H1 (cell line): ENCODE data around the gene DNAJB1. TPM values are rescaled to one million over a fixed set of nuclear protein-coding genes. Genes with fewer than 3 reads are reported as not detected.

Experiments used
- CTCF ChIA-PET: fragments of 300-600 bp; sonication (Branson Sonifier 250); formaldehyde crosslinking; loops from one replicate; lab custom pipeline; 2021; ENCODE audit not compliant: partially characterized antibody; lab: Charles Lee
- POLR2A ChIA-PET: fragments of 300-600 bp; sonication (Branson Sonifier 250); formaldehyde crosslinking; loops from one replicate; lab custom pipeline; 2021; ENCODE audit warnings: inconsistent platforms; ENCODE audit not compliant: partially characterized antibody; lab: Charles Lee
- DNase-seq, 2 experiments: peaks; one replicate each; pipeline versions ENCODE4 v3.0.0 to v3.0.0-alpha.2; 2010 to 2022; ENCODE audit warnings: low spot score in 2 of 2, low read depth in 1 of 2, mixed read lengths in 1 of 2
- FAIRE-seq: peaks from 2 replicates; lab custom pipeline; 2011; peaks lifted over from hg19 to GRCh38; lab: Jason Lieb, UNC
- H2AFZ ChIP-seq: 2 replicates; pipeline ENCODE4 v1.8.1; 2012; ENCODE audit warnings: low read length, inconsistent platforms
- H2AK5ac ChIP-seq: 2 replicates; pipeline ENCODE4 v1.6.1; 2013; ENCODE audit warnings: low read depth, low read length
- H2BK120ac ChIP-seq: replicated peaks from 2 replicates; pipeline ENCODE3; 2013; ENCODE audit warnings: low read depth, low read length, inconsistent platforms
- H2BK12ac ChIP-seq: 2 replicates; pipeline ENCODE4 v1.6.1; 2013; ENCODE audit warnings: low read depth, low read length
- H2BK15ac ChIP-seq: 2 replicates; pipeline ENCODE4 v1.6.1; 2013; ENCODE audit warnings: low read length
- H2BK20ac ChIP-seq: 2 replicates; pipeline ENCODE4 v1.6.1; 2013; ENCODE audit warnings: low read length
- H2BK5ac ChIP-seq: 2 replicates; pipeline ENCODE4 v1.6.1; 2013; ENCODE audit warnings: low read depth, low read length
- H3K14ac ChIP-seq: 2 replicates; pipeline ENCODE4 v1.6.1; 2013; ENCODE audit warnings: inconsistent platforms; ENCODE audit not compliant: insufficient read length
- H3K18ac ChIP-seq: 2 replicates; pipeline ENCODE4 v1.6.1; 2013; ENCODE audit warnings: low read length; ENCODE audit errors: extremely low read depth
- H3K23ac ChIP-seq: 2 replicates; pipeline ENCODE4 v1.6.1; 2013; ENCODE audit warnings: inconsistent platforms; ENCODE audit not compliant: insufficient read length
- H3K23me2 ChIP-seq: 2 replicates; pipeline ENCODE4 v1.6.1; 2013; ENCODE audit warnings: low read depth, low read length
- H3K27ac ChIP-seq: 2 replicates; pipeline ENCODE4 v1.6.1; 2011; ENCODE audit warnings: low read depth, low read length, inconsistent platforms
- H3K27me3 ChIP-seq, 4 experiments: replicated peaks in 1 of 4; 1 replicate in 1 of 4; 2 replicates in 3 of 4; pipeline versions ENCODE4 v1.6.1 to v1.8.1; 2011 to 2013; ENCODE audit warnings: low read length in 3 of 4, mild to moderate bottlenecking in 3 of 4, inconsistent platforms in 2 of 4, mixed read lengths in 2 of 4, moderate library complexity in 1 of 4; ENCODE audit not compliant: control insufficient read depth in 3 of 4, insufficient read depth in 3 of 4; ENCODE audit errors: extremely low read depth in 1 of 4
- H3K36me3 ChIP-seq, 4 experiments: 2 replicates each; pipeline versions ENCODE4 v1.6.1 to v1.8.1; 2011 to 2013; ENCODE audit warnings: mild to moderate bottlenecking in 4 of 4, low read length in 3 of 4, moderate library complexity in 2 of 4, control low read depth in 1 of 4, inconsistent platforms in 1 of 4; ENCODE audit not compliant: insufficient read depth in 4 of 4, control insufficient read depth in 2 of 4
- H3K4ac ChIP-seq: replicated peaks from 2 replicates; pipeline ENCODE3; 2013; ENCODE audit warnings: low read length, low read depth, mixed read lengths, inconsistent platforms; ENCODE audit not compliant: insufficient read length
- H3K4me1 ChIP-seq, 4 experiments: replicated peaks in 1 of 4; 1 replicate in 1 of 4; 2 replicates in 3 of 4; pipeline versions ENCODE4 v1.6.1 to v1.8.1; 2011 to 2013; ENCODE audit warnings: low read length in 3 of 4, inconsistent platforms in 2 of 4, mixed read lengths in 1 of 4; ENCODE audit not compliant: insufficient read depth in 4 of 4, control insufficient read depth in 3 of 4
- H3K4me2 ChIP-seq, 2 experiments: 2 replicates each; pipeline versions ENCODE4 v1.6.1 to v1.8.1; 2011 to 2013; ENCODE audit warnings: low read depth in 2 of 2, low read length in 2 of 2, control low read depth in 1 of 2, inconsistent platforms in 1 of 2, mild to moderate bottlenecking in 1 of 2; ENCODE audit not compliant: insufficient read depth in 1 of 2
- H3K4me3 ChIP-seq, 4 experiments: fragments of 200-600, 300-600 bp in 1 of 4; sonication (generic), shearing (Covaris generic), sonication (Bioruptor Twin) in 1 of 4; 2 replicates each; pipeline versions ENCODE4 v1.5.1 to v1.8.1; 2011 to 2016; ENCODE audit warnings: low read length in 4 of 4, low read depth in 3 of 4, control low read depth in 2 of 4, inconsistent platforms in 2 of 4, mild to moderate bottlenecking in 2 of 4, mixed read lengths in 1 of 4, moderate library complexity in 1 of 4; ENCODE audit not compliant: insufficient read depth in 2 of 4; ENCODE audit errors: extremely low read depth in 1 of 4
- H3K56ac ChIP-seq: replicated peaks from 2 replicates; pipeline ENCODE3; 2013; ENCODE audit warnings: low read depth, mild to moderate bottlenecking, mixed read lengths, low read length, inconsistent platforms; ENCODE audit not compliant: insufficient read length
- H3K79me1 ChIP-seq: 2 replicates; pipeline ENCODE4 v1.6.1; 2013; ENCODE audit warnings: low read depth, low read length, control low read depth
- H3K79me2 ChIP-seq, 2 experiments: 2 replicates each; pipeline versions ENCODE4 v1.6.1 to v1.8.1; 2012 to 2013; ENCODE audit warnings: low read length in 2 of 2, mild to moderate bottlenecking in 2 of 2, inconsistent platforms in 1 of 2; ENCODE audit not compliant: insufficient read depth in 2 of 2, control insufficient read depth in 1 of 2
- H3K9ac ChIP-seq, 4 experiments: replicated peaks in 1 of 4; 1 replicate in 1 of 4; 2 replicates in 3 of 4; pipeline versions ENCODE4 v1.6.1 to v1.8.1; 2011 to 2013; ENCODE audit warnings: low read depth in 3 of 4, low read length in 3 of 4, control low read depth in 2 of 4, mild to moderate bottlenecking in 2 of 4, moderate library complexity in 2 of 4, inconsistent platforms in 1 of 4; ENCODE audit errors: extremely low read depth in 1 of 4
- H3K9me3 ChIP-seq, 2 experiments: 2 replicates each; pipeline versions ENCODE4 v1.6.1 to v1.8.1; 2012 to 2013; ENCODE audit warnings: mild to moderate bottlenecking in 2 of 2, moderate library complexity in 2 of 2, control low read depth in 1 of 2, inconsistent platforms in 1 of 2, low read depth in 1 of 2, low read length in 1 of 2, mixed read lengths in 1 of 2; ENCODE audit not compliant: insufficient read depth in 2 of 2
- H4K20me1 ChIP-seq, 2 experiments: replicated peaks in 1 of 2; 2 replicates each; pipeline versions ENCODE3 to v1.8.1; 2011 to 2013; ENCODE audit warnings: inconsistent platforms in 2 of 2, low read length in 2 of 2, mild to moderate bottlenecking in 1 of 2; ENCODE audit not compliant: insufficient read depth in 2 of 2, control insufficient read depth in 1 of 2
- H4K5ac ChIP-seq: 2 replicates; pipeline ENCODE4 v1.6.1; 2013; ENCODE audit warnings: low read length, low read depth, mixed read lengths, inconsistent platforms; ENCODE audit not compliant: insufficient read length
- H4K8ac ChIP-seq: 2 replicates; pipeline ENCODE4 v1.8.0; 2013; ENCODE audit warnings: mild to moderate bottlenecking, moderate library complexity, low read length, inconsistent platforms; ENCODE audit not compliant: insufficient read depth; ENCODE audit errors: extremely low read depth
- H4K91ac ChIP-seq: replicated peaks from 2 replicates; pipeline ENCODE3; 2013; ENCODE audit warnings: low read length, mixed read lengths, inconsistent platforms; ENCODE audit not compliant: insufficient read length
- ASH2L ChIP-seq: fragments of 200-600, 300-600 bp; sonication (generic); IDR thresholded peaks from one replicate; pipeline ENCODE4 v1.7.1; 2017; ENCODE audit warnings: low read length
- CEBPB ChIP-seq: IDR thresholded peaks from 2 replicates; pipeline ENCODE4 v1.6.1; 2012; ENCODE audit warnings: low read depth, low read length
- GABPA ChIP-seq: IDR thresholded peaks from 2 replicates; pipeline ENCODE4 v1.6.1; 2011; ENCODE audit warnings: mild to moderate bottlenecking, low read length, moderate library complexity, borderline replicate concordance; ENCODE audit not compliant: insufficient read depth
- HDAC6 ChIP-seq: IDR thresholded peaks from one replicate; pipeline ENCODE4 v1.7.1; 2012; ENCODE audit warnings: low read depth, mild to moderate bottlenecking, inconsistent platforms, low read length, moderate library complexity
- POLR2AphosphoS5 ChIP-seq: IDR thresholded peaks from 2 replicates; pipeline ENCODE4 v1.6.1; 2011; ENCODE audit warnings: low read depth, low read length
- RAD21 ChIP-seq, 2 experiments: IDR thresholded peaks in 1 of 2; conservative IDR thresholded peaks in 1 of 2; 2 replicates each; pipeline ENCODE4 v1.6.1; 2011; ENCODE audit warnings: low read depth in 2 of 2, low read length in 2 of 2, improper control_type of control experiment in 1 of 2, inconsistent platforms in 1 of 2, mild to moderate bottlenecking in 1 of 2, moderate library complexity in 1 of 2
- SIN3A ChIP-seq, 2 experiments: IDR thresholded peaks in 1 of 2; conservative IDR thresholded peaks in 1 of 2; 2 replicates each; pipeline ENCODE4 v1.6.1; 2011 to 2012; ENCODE audit warnings: low read length in 2 of 2, improper control_type of control experiment in 1 of 2, low read depth in 1 of 2, mild to moderate bottlenecking in 1 of 2
- SIX5 ChIP-seq: IDR thresholded peaks from 2 replicates; pipeline ENCODE4 v1.6.1; 2011; ENCODE audit warnings: mild to moderate bottlenecking, low read depth, low read length
- SP2 ChIP-seq: IDR thresholded peaks from 2 replicates; pipeline ENCODE4 v1.6.1; 2012; ENCODE audit warnings: mild to moderate bottlenecking, low read length, inconsistent platforms
- SRF ChIP-seq: IDR thresholded peaks from 2 replicates; pipeline ENCODE4 v1.6.1; 2011; ENCODE audit warnings: mild to moderate bottlenecking, low read depth, low read length, moderate library complexity
- SUZ12 ChIP-seq: fragments of 200-600 bp; sonication (generic); IDR thresholded peaks from 2 replicates; pipeline ENCODE4 v1.6.1; 2012; ENCODE audit warnings: mild to moderate bottlenecking, inconsistent platforms, low read length, moderate library complexity, mixed read lengths
- TAF1 ChIP-seq: IDR thresholded peaks from 2 replicates; pipeline ENCODE4 v1.6.1; 2011; ENCODE audit warnings: mild to moderate bottlenecking, low read depth, low read length
- WGBS, 2 experiments: shearing (Covaris generic) in 1 of 2; methylation state at CpG; one replicate each; pipeline versions ENCODE4 v1.1.6 to v1.1.7; 2013 to 2015; ENCODE audit warnings: low lambda C conversion rate in 2 of 2, mixed read lengths in 2 of 2, inconsistent platforms in 1 of 2, low coverage in 1 of 2, missing lambda C conversion rate in 1 of 2; ENCODE audit not compliant: insufficient replicate concordance in 2 of 2, insufficient coverage in 1 of 2, insufficient read length in 1 of 2; ENCODE audit errors: extremely low coverage in 1 of 2, missing lambda C conversion rate in 1 of 2; 5-methylcytosine and 5-hydroxymethylcytosine counted together
- polyA plus RNA-seq, 7 experiments: library from polyadenylated mRNA; depleted of rRNA in 3 of 7; stranded (reverse) in 5 of 7; unstranded in 2 of 7; fragments of >200 nt in 5 of 7; fragments of 200-250 nt in 2 of 7; gene quantifications; 1 replicate in 5 of 7; 2 replicates in 1 of 7; 4 replicates in 1 of 7; pipeline versions ENCODE4 v1.2.1 to v1.2.3, GENCODE V29; 2011 to 2013; ENCODE audit warnings: missing spikeins in 2 of 7, mixed read lengths in 2 of 7
- total RNA-seq: library from RNA; stranded (reverse); fragmentation: NEBNext Ultra II Directional; extraction: Animal tissue kit (Norgen Biotek cat#: 25700); gene quantifications from 2 replicates; pipeline ENCODE4 v1.2.1, GENCODE V29; 2021

DNAJB1 gene
- total and polyA plus RNA-seq, 2 of the 8 experiments (the other 6 are each of a cell fraction or from before 2014, with no cell fraction given): 62.9 to 64.3 TPM

- H3K18ac ChIP-seq: no peak overlapping the region
- H4K20me1 ChIP-seq: peaks cover 0 to 8% of the 10 kb centered on the region in 2 experiments
- H2BK120ac ChIP-seq: peak overlapping the region; percentile 34
- peak overlapping the region; percentile 2 for H4K91ac ChIP-seq
- no peak overlapping the region; the same call in 1 of the 2 replicates for H2BK20ac ChIP-seq
- no peak overlapping the region for H2BK5ac ChIP-seq
- peak overlapping the region; percentile 29; the same call in 1 of the 2 replicates for H4K8ac ChIP-seq
- no peak overlapping the region for H3K9ac ChIP-seq
- no peak overlapping the region for H3K56ac ChIP-seq
- no peak overlapping the region for H3K14ac ChIP-seq
- no peak overlapping the region for H2AFZ ChIP-seq
- no peak overlapping the region for H3K4ac ChIP-seq
- peak overlapping the region in 2 of 4 experiments; percentile 10 to 46; a peak in 2 of 8 replicates for H3K4me3 ChIP-seq
- peak overlapping the region; percentile 85; the same call in 1 of the 2 replicates for H2BK15ac ChIP-seq
- no peaks in the 10 kb centered on the region for H3K27me3 ChIP-seq
- no peak for TF ChIP-seq GABPA
- TF ChIP-seq CEBPB: no peak
- TF ChIP-seq SRF: no peak
- TF ChIP-seq SIX5: no peak
- no peak for TF ChIP-seq SP2
- TF ChIP-seq TAF1: no peak
- TF ChIP-seq POLR2AphosphoS5: no peak
- TF ChIP-seq HDAC6: no peak
- TF ChIP-seq ASH2L: no peak
- no peak for TF ChIP-seq SIN3A (conservative IDR thresholded peaks at IDR 0.05 in 1 of 2, IDR thresholded peaks at IDR 0.05 in 1 of 2; ENCODE audit: low read depth in 1 of 2, low read length in 2 of 2)
- no peak for TF ChIP-seq RAD21 (IDR thresholded peaks at IDR 0.05 in 1 of 2, conservative IDR thresholded peaks at IDR 0.05 in 1 of 2; ENCODE audit: low read depth in 2 of 2, low read length in 2 of 2)
- no peak for TF ChIP-seq SUZ12
- TF ChIP-seq, all 59 proteins: peak for 0
- peaks cover 3% of the 10 kb centered on the region for H3K79me1 ChIP-seq
- H2BK12ac ChIP-seq: peak overlapping the region; percentile 2
- ChIA-PET CTCF (interaction anchor here (1.1 to 3.8 kb wide), 7 partner anchors 8 to 60 kb away, joined by 3 to 24 read pairs (median 3); no protein-coding TSS in a partner anchor), POLR2A (interaction anchor here (1.1 to 6.0 kb wide), 11 partner anchors 9 to 29 kb away, joined by 3 to 45 read pairs (median 5); partner anchors contain the start of genes DNAJB1 and PTGER1)
- peak overlapping the region; percentile 19 for H4K5ac ChIP-seq
- peaks cover 7% of the 10 kb centered on the region; the same call in 1 of the 2 replicates for H3K23me2 ChIP-seq
- no peak overlapping the region for H3K27ac ChIP-seq
- DNase-seq (no peak), FAIRE-seq (no peak)
- H3K4me1 ChIP-seq: peaks cover 0 to 13% (median 6%) of the 10 kb centered on the region in 4 experiments; a peak in 5 of 7 replicates
- peak overlapping the region; percentile 1; the same call in 1 of the 2 replicates for H2AK5ac ChIP-seq
- 86% methylated on average over 7 of the region's 7 CpGs; no CpG with 5 or more reads in 1 of the 2 experiments for WGBS, 2 experiments
- peaks cover 0 to 11% of the 10 kb centered on the region in 2 experiments; a peak in 2 of 4 replicates for H3K79me2 ChIP-seq
- no peaks in the 10 kb centered on the region for H3K9me3 ChIP-seq
- no peaks in the 10 kb centered on the region for H3K36me3 ChIP-seq
- H3K4me2 ChIP-seq: peak overlapping the region; percentile 13 to 51; a peak in 3 of 4 replicates
- H3K23ac ChIP-seq: no peak overlapping the region
Observed at GRCh38 chr19:14496834-14497227, 21.4 kb downstream of the DNAJB1 start.
